H1 (cell line): Measurements from ENCODE around the gene SIK2. TPM values are rescaled to one million over a fixed set of nuclear protein-coding genes. Genes with fewer than 3 reads are reported as not detected.

Experiments used
- CTCF ChIA-PET: fragments of 300-600 bp; sonication (Branson Sonifier 250); formaldehyde crosslinking; loops from one replicate; lab custom pipeline; 2021; ENCODE audit not compliant: partially characterized antibody; lab: Charles Lee
- POLR2A ChIA-PET: fragments of 300-600 bp; sonication (Branson Sonifier 250); formaldehyde crosslinking; loops from one replicate; lab custom pipeline; 2021; ENCODE audit warnings: inconsistent platforms; ENCODE audit not compliant: partially characterized antibody; lab: Charles Lee
- DNase-seq, 2 experiments: peaks; one replicate each; pipeline versions ENCODE4 v3.0.0 to v3.0.0-alpha.2; 2010 to 2022; ENCODE audit warnings: low spot score in 2 of 2, low read depth in 1 of 2, mixed read lengths in 1 of 2
- FAIRE-seq: peaks from 2 replicates; lab custom pipeline; 2011; peaks lifted over from hg19 to GRCh38; lab: Jason Lieb, UNC
- H2AFZ ChIP-seq: 2 replicates; pipeline ENCODE4 v1.8.1; 2012; ENCODE audit warnings: low read length, inconsistent platforms
- H2AK5ac ChIP-seq: 2 replicates; pipeline ENCODE4 v1.6.1; 2013; ENCODE audit warnings: low read depth, low read length
- H2BK120ac ChIP-seq: replicated peaks from 2 replicates; pipeline ENCODE3; 2013; ENCODE audit warnings: low read depth, low read length, inconsistent platforms
- H2BK12ac ChIP-seq: 2 replicates; pipeline ENCODE4 v1.6.1; 2013; ENCODE audit warnings: low read depth, low read length
- H2BK15ac ChIP-seq: 2 replicates; pipeline ENCODE4 v1.6.1; 2013; ENCODE audit warnings: low read length
- H2BK20ac ChIP-seq: 2 replicates; pipeline ENCODE4 v1.6.1; 2013; ENCODE audit warnings: low read length
- H2BK5ac ChIP-seq: 2 replicates; pipeline ENCODE4 v1.6.1; 2013; ENCODE audit warnings: low read depth, low read length
- H3K14ac ChIP-seq: 2 replicates; pipeline ENCODE4 v1.6.1; 2013; ENCODE audit warnings: inconsistent platforms; ENCODE audit not compliant: insufficient read length
- H3K18ac ChIP-seq: 2 replicates; pipeline ENCODE4 v1.6.1; 2013; ENCODE audit warnings: low read length; ENCODE audit errors: extremely low read depth
- H3K23ac ChIP-seq: 2 replicates; pipeline ENCODE4 v1.6.1; 2013; ENCODE audit warnings: inconsistent platforms; ENCODE audit not compliant: insufficient read length
- H3K23me2 ChIP-seq: 2 replicates; pipeline ENCODE4 v1.6.1; 2013; ENCODE audit warnings: low read depth, low read length
- H3K27ac ChIP-seq: 2 replicates; pipeline ENCODE4 v1.6.1; 2011; ENCODE audit warnings: low read depth, low read length, inconsistent platforms
- H3K27me3 ChIP-seq, 4 experiments: replicated peaks in 1 of 4; 1 replicate in 1 of 4; 2 replicates in 3 of 4; pipeline versions ENCODE4 v1.6.1 to v1.8.1; 2011 to 2013; ENCODE audit warnings: low read length in 3 of 4, mild to moderate bottlenecking in 3 of 4, inconsistent platforms in 2 of 4, mixed read lengths in 2 of 4, moderate library complexity in 1 of 4; ENCODE audit not compliant: control insufficient read depth in 3 of 4, insufficient read depth in 3 of 4; ENCODE audit errors: extremely low read depth in 1 of 4
- H3K36me3 ChIP-seq, 4 experiments: 2 replicates each; pipeline versions ENCODE4 v1.6.1 to v1.8.1; 2011 to 2013; ENCODE audit warnings: mild to moderate bottlenecking in 4 of 4, low read length in 3 of 4, moderate library complexity in 2 of 4, control low read depth in 1 of 4, inconsistent platforms in 1 of 4; ENCODE audit not compliant: insufficient read depth in 4 of 4, control insufficient read depth in 2 of 4
- H3K4ac ChIP-seq: replicated peaks from 2 replicates; pipeline ENCODE3; 2013; ENCODE audit warnings: low read length, low read depth, mixed read lengths, inconsistent platforms; ENCODE audit not compliant: insufficient read length
- H3K4me1 ChIP-seq, 4 experiments: replicated peaks in 1 of 4; 1 replicate in 1 of 4; 2 replicates in 3 of 4; pipeline versions ENCODE4 v1.6.1 to v1.8.1; 2011 to 2013; ENCODE audit warnings: low read length in 3 of 4, inconsistent platforms in 2 of 4, mixed read lengths in 1 of 4; ENCODE audit not compliant: insufficient read depth in 4 of 4, control insufficient read depth in 3 of 4
- H3K4me2 ChIP-seq, 2 experiments: 2 replicates each; pipeline versions ENCODE4 v1.6.1 to v1.8.1; 2011 to 2013; ENCODE audit warnings: low read depth in 2 of 2, low read length in 2 of 2, control low read depth in 1 of 2, inconsistent platforms in 1 of 2, mild to moderate bottlenecking in 1 of 2; ENCODE audit not compliant: insufficient read depth in 1 of 2
- H3K4me3 ChIP-seq, 4 experiments: fragments of 200-600, 300-600 bp in 1 of 4; sonication (generic), shearing (Covaris generic), sonication (Bioruptor Twin) in 1 of 4; 2 replicates each; pipeline versions ENCODE4 v1.5.1 to v1.8.1; 2011 to 2016; ENCODE audit warnings: low read length in 4 of 4, low read depth in 3 of 4, control low read depth in 2 of 4, inconsistent platforms in 2 of 4, mild to moderate bottlenecking in 2 of 4, mixed read lengths in 1 of 4, moderate library complexity in 1 of 4; ENCODE audit not compliant: insufficient read depth in 2 of 4; ENCODE audit errors: extremely low read depth in 1 of 4
- H3K56ac ChIP-seq: replicated peaks from 2 replicates; pipeline ENCODE3; 2013; ENCODE audit warnings: low read depth, mild to moderate bottlenecking, mixed read lengths, low read length, inconsistent platforms; ENCODE audit not compliant: insufficient read length
- H3K79me1 ChIP-seq: 2 replicates; pipeline ENCODE4 v1.6.1; 2013; ENCODE audit warnings: low read depth, low read length, control low read depth
- H3K79me2 ChIP-seq, 2 experiments: 2 replicates each; pipeline versions ENCODE4 v1.6.1 to v1.8.1; 2012 to 2013; ENCODE audit warnings: low read length in 2 of 2, mild to moderate bottlenecking in 2 of 2, inconsistent platforms in 1 of 2; ENCODE audit not compliant: insufficient read depth in 2 of 2, control insufficient read depth in 1 of 2
- H3K9ac ChIP-seq, 4 experiments: replicated peaks in 1 of 4; 1 replicate in 1 of 4; 2 replicates in 3 of 4; pipeline versions ENCODE4 v1.6.1 to v1.8.1; 2011 to 2013; ENCODE audit warnings: low read depth in 3 of 4, low read length in 3 of 4, control low read depth in 2 of 4, mild to moderate bottlenecking in 2 of 4, moderate library complexity in 2 of 4, inconsistent platforms in 1 of 4; ENCODE audit errors: extremely low read depth in 1 of 4
- H3K9me3 ChIP-seq, 2 experiments: 2 replicates each; pipeline versions ENCODE4 v1.6.1 to v1.8.1; 2012 to 2013; ENCODE audit warnings: mild to moderate bottlenecking in 2 of 2, moderate library complexity in 2 of 2, control low read depth in 1 of 2, inconsistent platforms in 1 of 2, low read depth in 1 of 2, low read length in 1 of 2, mixed read lengths in 1 of 2; ENCODE audit not compliant: insufficient read depth in 2 of 2
- H4K20me1 ChIP-seq, 2 experiments: replicated peaks in 1 of 2; 2 replicates each; pipeline versions ENCODE3 to v1.8.1; 2011 to 2013; ENCODE audit warnings: inconsistent platforms in 2 of 2, low read length in 2 of 2, mild to moderate bottlenecking in 1 of 2; ENCODE audit not compliant: insufficient read depth in 2 of 2, control insufficient read depth in 1 of 2
- H4K5ac ChIP-seq: 2 replicates; pipeline ENCODE4 v1.6.1; 2013; ENCODE audit warnings: low read length, low read depth, mixed read lengths, inconsistent platforms; ENCODE audit not compliant: insufficient read length
- H4K8ac ChIP-seq: 2 replicates; pipeline ENCODE4 v1.8.0; 2013; ENCODE audit warnings: mild to moderate bottlenecking, moderate library complexity, low read length, inconsistent platforms; ENCODE audit not compliant: insufficient read depth; ENCODE audit errors: extremely low read depth
- H4K91ac ChIP-seq: replicated peaks from 2 replicates; pipeline ENCODE3; 2013; ENCODE audit warnings: low read length, mixed read lengths, inconsistent platforms; ENCODE audit not compliant: insufficient read length
- CBX5 ChIP-seq: fragments of 300-800, 300-1000 bp; sonication (generic); IDR thresholded peaks from 2 replicates; pipeline ENCODE4 v1.7.1; 2016; ENCODE audit warnings: antibody characterized with exemption, low read length, low read depth
- CHD1 ChIP-seq: IDR thresholded peaks from 2 replicates; pipeline ENCODE4 v1.6.1; 2012; ENCODE audit warnings: low read depth, low read length, improper control_type of control experiment
- CTBP2 ChIP-seq: IDR thresholded peaks from 2 replicates; pipeline ENCODE4 v1.7.0; 2011; ENCODE audit warnings: borderline replicate concordance, mild to moderate bottlenecking, moderate library complexity, mixed read lengths, low read length; ENCODE audit not compliant: insufficient read depth, insufficient read length
- FOSL1 ChIP-seq: IDR thresholded peaks from 2 replicates; pipeline ENCODE4 v1.6.1; 2011; ENCODE audit warnings: mild to moderate bottlenecking, low read depth, low read length, moderate library complexity; ENCODE audit not compliant: insufficient read depth
- POU5F1 ChIP-seq: IDR thresholded peaks from 2 replicates; pipeline ENCODE4 v1.6.1; 2011; ENCODE audit warnings: low read depth, mild to moderate bottlenecking, low read length, moderate library complexity
- RXRA ChIP-seq: IDR thresholded peaks from 2 replicates; pipeline ENCODE4 v1.6.1; 2011; ENCODE audit warnings: low read depth, mild to moderate bottlenecking, low read length, moderate library complexity; ENCODE audit not compliant: insufficient read depth
- TCF12 ChIP-seq: IDR thresholded peaks from 2 replicates; pipeline ENCODE4 v1.6.1; 2011; ENCODE audit warnings: low read depth, mild to moderate bottlenecking, low read length
- USF2 ChIP-seq: IDR thresholded peaks from 2 replicates; pipeline ENCODE4 v1.6.1; 2011; ENCODE audit warnings: low read length, improper control_type of control experiment
- polyA plus RNA-seq, 7 experiments: library from polyadenylated mRNA; depleted of rRNA in 3 of 7; stranded (reverse) in 5 of 7; unstranded in 2 of 7; fragments of >200 nt in 5 of 7; fragments of 200-250 nt in 2 of 7; gene quantifications; 1 replicate in 5 of 7; 2 replicates in 1 of 7; 4 replicates in 1 of 7; pipeline versions ENCODE4 v1.2.1 to v1.2.3, GENCODE V29; 2011 to 2013; ENCODE audit warnings: missing spikeins in 2 of 7, mixed read lengths in 2 of 7
- total RNA-seq: library from RNA; stranded (reverse); fragmentation: NEBNext Ultra II Directional; extraction: Animal tissue kit (Norgen Biotek cat#: 25700); gene quantifications from 2 replicates; pipeline ENCODE4 v1.2.1, GENCODE V29; 2021

The SIK2 gene
- total and polyA plus RNA-seq, 2 of the 8 experiments (the other 6 are each of a cell fraction or from before 2014, with no cell fraction given): 8.8 to 11.2 TPM

DNA sequence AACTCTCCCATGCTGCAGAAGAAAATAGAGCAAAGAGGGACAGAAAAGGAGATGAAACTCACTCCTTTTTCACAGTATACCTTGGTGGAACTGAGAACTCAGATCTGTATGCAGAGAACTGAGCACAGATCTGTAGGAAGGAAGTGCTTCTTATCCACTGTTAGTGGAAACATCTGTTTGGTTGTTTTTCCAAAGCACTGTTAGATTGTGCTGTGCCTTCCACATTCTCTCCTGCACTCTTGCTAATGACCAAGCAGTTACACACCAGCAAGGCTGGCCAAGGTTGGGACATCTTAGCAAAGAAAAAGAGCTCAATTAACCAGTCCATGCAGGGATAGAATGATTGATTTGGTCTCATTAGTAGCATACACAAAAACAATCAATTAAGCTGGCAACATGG, 20.1 kb upstream of the SIK2 start:
- no peak overlapping the region for H3K4me3 ChIP-seq
- H2BK15ac ChIP-seq: no peak overlapping the region
- CTCF ChIA-PET: interaction anchor here (0.6 to 2.3 kb wide), 5 partner anchors 18 to 196 kb away, joined by 3 to 6 read pairs (median 4); no protein-coding TSS in a partner anchor
- no peak overlapping the region for H3K18ac ChIP-seq
- H3K36me3 ChIP-seq: no peaks in the 10 kb centered on the region
- H3K9ac ChIP-seq: no peak overlapping the region
- POLR2A ChIA-PET: no interaction called here
- FAIRE-seq (no peak), DNase-seq (no peak)
- no peaks in the 10 kb centered on the region for H3K79me2 ChIP-seq
- no peak overlapping the region for H2BK120ac ChIP-seq
- H4K5ac ChIP-seq: no peak overlapping the region
- H2BK20ac ChIP-seq: no peak overlapping the region
- TF ChIP-seq FOSL1: no peak
- TF ChIP-seq CHD1: no peak
- no peak for TF ChIP-seq RXRA
- TF ChIP-seq CTBP2: no peak
- no peak for TF ChIP-seq CBX5
- no peak for TF ChIP-seq USF2
- no peak for TF ChIP-seq TCF12
- no peak for TF ChIP-seq POU5F1
- no peaks in the 10 kb centered on the region for H3K27me3 ChIP-seq
- H3K9me3 ChIP-seq: no peaks in the 10 kb centered on the region
- no peak overlapping the region for H3K23ac ChIP-seq
- no peak overlapping the region for H3K4ac ChIP-seq
- H4K20me1 ChIP-seq: no peaks in the 10 kb centered on the region
- no peak overlapping the region for H3K14ac ChIP-seq
- H3K23me2 ChIP-seq: no peaks in the 10 kb centered on the region
- H4K8ac ChIP-seq: no peak overlapping the region
- no peaks in the 10 kb centered on the region for H3K79me1 ChIP-seq
- no peak overlapping the region for H2AK5ac ChIP-seq
- H4K91ac ChIP-seq: no peak overlapping the region
- no peak overlapping the region for H2BK12ac ChIP-seq
- no peak overlapping the region for H3K4me2 ChIP-seq
- peaks cover 0 to 5% (median 0%) of the 10 kb centered on the region in 4 experiments; a peak in 1 of 7 replicates for H3K4me1 ChIP-seq
- no peak overlapping the region for H2BK5ac ChIP-seq
- no peak overlapping the region for H3K27ac ChIP-seq
- H2AFZ ChIP-seq: no peak overlapping the region
- no peak overlapping the region for H3K56ac ChIP-seq
